GM12878 (cell line): Measurements from ENCODE around the gene ALPK1. TPM values are rescaled to one million over a fixed set of nuclear protein-coding genes. Genes with fewer than 3 reads are reported as not detected.

Experiments
- ATAC-seq: fragments of 200-7000 bp; cut with Tn5 transposase; 3 replicates; pipeline ENCODE4 v1.9.1; 2020; ENCODE audit warnings: mild to moderate bottlenecking, moderate library complexity
- BruUV-seq: library from RNA; stranded (reverse); fragments of 400-500 nt; replicated peaks from 2 replicates; lab custom pipeline; 2021; lab: Mats Ljungman, UMichigan
- CTCF ChIA-PET: fragments of 300-600 bp; sonication (Branson Sonifier 250); formaldehyde crosslinking; extraction: SDS; loops from one replicate; lab custom pipeline; 2021; ENCODE audit warnings: inconsistent platforms; lab: Yijun Ruan, JAX
- POLR2A ChIA-PET: fragments of 350-600 bp; formaldehyde crosslinking; extraction: SDS; loops from one replicate; lab custom pipeline; 2021; ENCODE audit warnings: inconsistent platforms; lab: Charles Lee
- RAD21 ChIA-PET: fragments of 300-600 bp; sonication (Branson Sonifier 250); formaldehyde crosslinking; loops from one replicate; lab custom pipeline; 2023; ENCODE audit warnings: antibody characterized with exemption; ENCODE audit not compliant: unreplicated experiment; lab: Charles Lee
- SMC1A ChIA-PET: fragments of 300-600 bp; sonication (Branson Sonifier 250); formaldehyde crosslinking; loops from one replicate; lab custom pipeline; 2023; ENCODE audit not compliant: unreplicated experiment, uncharacterized antibody; lab: Charles Lee
- DNase-seq: peaks from one replicate; pipeline ENCODE4 v3.0.0-alpha.2; 2011; ENCODE audit warnings: low read depth, low spot score
- FAIRE-seq: peaks from 3 replicates; lab custom pipeline; 2011; peaks lifted over from hg19 to GRCh38; lab: Jason Lieb, UNC
- H2AFZ ChIP-seq: 2 replicates; pipeline ENCODE4 v1.6.0; 2011; ENCODE audit warnings: low read depth, low read length, control low read depth; ENCODE audit not compliant: control insufficient read depth
- H3K27ac ChIP-seq: 2 replicates; pipeline ENCODE4 v1.5.1; 2011; ENCODE audit warnings: control low read depth; ENCODE audit not compliant: control insufficient read depth, insufficient read depth
- H3K27me3 ChIP-seq, 2 experiments: replicated peaks in 1 of 2; 2 replicates each; pipeline versions ENCODE4 v1.6.0 to v1.6.1; 2011; ENCODE audit warnings: low read length in 1 of 2; ENCODE audit not compliant: control insufficient read depth in 2 of 2, insufficient read depth in 2 of 2
- H3K36me3 ChIP-seq, 2 experiments: 2 replicates each; pipeline ENCODE4 v1.5.1; 2011; ENCODE audit warnings: low read length in 1 of 2; ENCODE audit not compliant: control insufficient read depth in 2 of 2, insufficient read depth in 2 of 2
- H3K4me1 ChIP-seq: 2 replicates; pipeline ENCODE4 v1.6.1; 2011; ENCODE audit warnings: mild to moderate bottlenecking, low read length, moderate library complexity, mixed read lengths; ENCODE audit not compliant: control insufficient read depth, insufficient read depth
- H3K4me2 ChIP-seq: 2 replicates; pipeline ENCODE4 v1.6.0; 2011; ENCODE audit warnings: control low read depth; ENCODE audit not compliant: control insufficient read depth, insufficient read depth
- H3K4me3 ChIP-seq: fragments of 200-600 bp; sonication (generic); 2 replicates; pipeline ENCODE4 v1.5.1; 2016
- H3K79me2 ChIP-seq: 2 replicates; pipeline ENCODE4 v1.6.0; 2011; ENCODE audit warnings: low read length; ENCODE audit not compliant: control insufficient read depth, insufficient read depth
- H3K9ac ChIP-seq: 2 replicates; pipeline ENCODE4 v1.8.0; 2011; ENCODE audit warnings: low read length, control low read depth, mixed read lengths; ENCODE audit not compliant: control insufficient read depth, insufficient read depth
- H3K9me3 ChIP-seq: replicated peaks from 3 replicates; pipeline ENCODE4 v1.5.1; 2011; ENCODE audit warnings: mild to moderate bottlenecking, low read length; ENCODE audit not compliant: control insufficient read depth, insufficient read depth
- H4K20me1 ChIP-seq: 2 replicates; pipeline ENCODE4 v1.6.0; 2011; ENCODE audit not compliant: control insufficient read depth, insufficient read depth
- BCL3 ChIP-seq: IDR thresholded peaks from 2 replicates; pipeline ENCODE4 v1.6.1; 2011; ENCODE audit warnings: borderline replicate concordance, low read depth, mild to moderate bottlenecking, moderate library complexity, low read length; ENCODE audit not compliant: insufficient read depth, poor library complexity, severe bottlenecking
- CHD1 ChIP-seq: IDR thresholded peaks from 2 replicates; pipeline ENCODE4 v1.6.1; 2012; ENCODE audit warnings: low read depth, low read length, improper control_type of control experiment
- E2F8 ChIP-seq: fragments of 450-650 bp; IDR thresholded peaks from 2 replicates; pipeline ENCODE4 v1.6.1; 2018; ENCODE audit warnings: mild to moderate bottlenecking, low read depth, moderate library complexity; ENCODE audit not compliant: partially characterized antibody
- MAX ChIP-seq: IDR thresholded peaks from 2 replicates; pipeline ENCODE4 v1.6.1; 2012; ENCODE audit warnings: low read depth, low read length, improper control_type of control experiment
- MEF2A ChIP-seq: IDR thresholded peaks from 2 replicates; pipeline ENCODE4 v1.6.1; 2011; ENCODE audit warnings: low read depth, mild to moderate bottlenecking, low read length, moderate library complexity; ENCODE audit not compliant: insufficient read depth
- MYC ChIP-seq: IDR thresholded peaks from 2 replicates; pipeline ENCODE4 v1.6.1; 2011; ENCODE audit warnings: mild to moderate bottlenecking, low read length, moderate library complexity, inconsistent platforms; ENCODE audit not compliant: insufficient read depth, insufficient replicate concordance, insufficient read length, severe bottlenecking
- NFYA ChIP-seq: IDR thresholded peaks from 2 replicates; pipeline ENCODE4 v1.6.1; 2011; ENCODE audit warnings: low read depth, mild to moderate bottlenecking, low read length, improper control_type of control experiment, borderline replicate concordance
- ZBTB40 ChIP-seq: fragments of 450-650 bp; IDR thresholded peaks from 2 replicates; pipeline ENCODE4 v1.6.1; 2016; ENCODE audit warnings: mild to moderate bottlenecking, moderate library complexity, borderline replicate concordance
- ZNF592 ChIP-seq: fragments of 450-650 bp; IDR thresholded peaks from 2 replicates; pipeline ENCODE4 v1.6.1; 2017; ENCODE audit warnings: mild to moderate bottlenecking, moderate library complexity
- WGBS: methylation state at CpG from one replicate; pipeline ENCODE4 v1.1.6; 2016; ENCODE audit warnings: low lambda C conversion rate; ENCODE audit not compliant: insufficient replicate concordance, insufficient coverage; ENCODE audit errors: missing lambda C conversion rate; 5-methylcytosine and 5-hydroxymethylcytosine counted together
- in situ Hi-C: fragments of 300-500 bp; cut with MboI; formaldehyde crosslinking; loops from 9 replicates; pipeline ENCODE4 v1.14.3; 2018; ENCODE audit warnings: mixed read lengths
- intact Hi-C: fragments of 100-400 bp; cut with micrococcal nuclease; formaldehyde crosslinking; loops from one replicate; pipeline ENCODE4 v1.14.2; 2022; ENCODE audit not compliant: unreplicated experiment
- polyA plus RNA-seq, 11 experiments: library from polyadenylated mRNA; depleted of rRNA in 4 of 11; unstranded in 6 of 11; stranded (reverse) in 5 of 11; fragments of >200 nt; fragmentation: Nextera tagmentation in 4 of 11; fragmentation: Illumina TruSeq in 1 of 11; extraction: Ambion mirVana in 4 of 11; extraction: Trizol in 1 of 11; gene quantifications; 1 replicate in 1 of 11; 2 replicates in 10 of 11; pipeline versions ENCODE4 v1.2.1 to v1.2.3, GENCODE V29; 2011 to 2016; ENCODE audit warnings: inconsistent platforms in 2 of 11, missing spikeins in 2 of 11, low read depth in 1 of 11
- total RNA-seq, 4 experiments: library from RNA; depleted of rRNA in 3 of 4; stranded (reverse); fragments of >200 nt in 3 of 4; fragmentation: Illumina TruSeq in 1 of 4; extraction: Trizol in 1 of 4; gene quantifications; 2 replicates each; pipeline versions ENCODE4 v1.2.1 to v1.2.3, GENCODE V29; 2013 to 2021

ALPK1 gene
- total and polyA plus RNA-seq, 10 of the 15 experiments (the other 5 are each of a cell fraction or from before 2014, with no cell fraction given): 8.5 to 32.3 (median 22.6) TPM

GRCh38 chr4:112485930-112486329, 188.8 kb downstream of the ALPK1 start:
- CTCF ChIA-PET: no interaction called here
- H3K27ac ChIP-seq: no peak overlapping the region
- FAIRE-seq (no peak), ATAC-seq (no peak), DNase-seq (no peak)
- no TSS peak for BruUV-seq
- no peaks in the 10 kb centered on the region for H3K36me3 ChIP-seq
- intact Hi-C loops (no loop called here), in situ Hi-C loops (no loop called here)
- POLR2A ChIA-PET: interaction anchor here (0.7 kb wide), 1 partner anchor 1502 kb away, joined by 4 read pairs; no protein-coding TSS in a partner anchor
- no peak overlapping the region for H3K4me2 ChIP-seq
- no peak overlapping the region for H3K9ac ChIP-seq
- no peaks in the 10 kb centered on the region for H4K20me1 ChIP-seq
- RAD21 ChIA-PET: interaction anchor here (1.0 kb wide), 1 partner anchor 31 kb away, joined by 3 read pairs; no protein-coding TSS in a partner anchor
- no peak overlapping the region for H2AFZ ChIP-seq
- SMC1A ChIA-PET: interaction anchor here (0.7 to 2.3 kb wide), 2 partner anchors 15 to 269 kb away, joined by 3 to 6 read pairs; no protein-coding TSS in a partner anchor
- H3K4me3 ChIP-seq: no peak overlapping the region
- H3K4me1 ChIP-seq: no peaks in the 10 kb centered on the region
- H3K9me3 ChIP-seq: no peaks in the 10 kb centered on the region; the same call in 1 of the 3 replicates
- 56% methylated on average over 5 of the region's 5 CpGs for WGBS
- no peaks in the 10 kb centered on the region for H3K79me2 ChIP-seq
- no peaks in the 10 kb centered on the region for H3K27me3 ChIP-seq
- TF ChIP-seq BCL3 (no peak), E2F8 (no peak), MYC (no peak), NFYA (no peak), ZBTB40 (no peak), MAX (no peak), CHD1 (no peak), MEF2A (no peak), ZNF592 (no peak)
